Kidney (tissue), 14 donors: ENCODE measurements around the gene LCLAT1. TPM values are rescaled to one million over a fixed set of nuclear protein-coding genes. Genes with fewer than 3 reads are reported as not detected.
A peak's percentile ranks its signal among the peaks of the same experiment; 100 is the strongest.

ENCODE experiments used
- DNase-seq, 5 donors: peaks; one replicate each; pipeline ENCODE4 v3.0.0-alpha.2; 2013 to 2020
- FAIRE-seq: peaks from 2 replicates; lab custom pipeline; 2012; peaks lifted over from hg19 to GRCh38; lab: Jason Lieb, UNC
- H3K27ac ChIP-seq, 2 donors: one replicate each; pipeline ENCODE4 v1.7.0; 2013; ENCODE audit warnings: low read depth in 2 of 2, low read length in 2 of 2, inconsistent platforms in 1 of 2
- H3K27me3 ChIP-seq: one replicate; pipeline ENCODE4 v1.7.1; 2013; ENCODE audit warnings: low read length, inconsistent platforms; ENCODE audit not compliant: control insufficient read depth, insufficient read depth
- H3K36me3 ChIP-seq, 3 donors: one replicate each; pipeline versions ENCODE4 v1.7.0 to v1.7.1; 2013; ENCODE audit warnings: low read length in 3 of 3, control low read depth in 1 of 3, inconsistent platforms in 1 of 3; ENCODE audit not compliant: insufficient read depth in 3 of 3, control insufficient read depth in 2 of 3
- H3K4me1 ChIP-seq, 3 donors: one replicate each; pipeline versions ENCODE4 v1.7.0 to v1.7.1; 2013; ENCODE audit warnings: low read length in 3 of 3, inconsistent platforms in 1 of 3, low read depth in 1 of 3; ENCODE audit not compliant: control insufficient read depth in 2 of 3, insufficient read depth in 2 of 3
- H3K4me3 ChIP-seq, 3 donors: one replicate each; pipeline versions ENCODE4 v1.7.0 to v1.8.1; 2013; ENCODE audit warnings: low read length in 3 of 3, control low read depth in 1 of 3, inconsistent platforms in 1 of 3
- H3K9ac ChIP-seq, 3 donors: one replicate each; pipeline versions ENCODE4 v1.7.0 to v1.7.1; 2013; ENCODE audit warnings: low read length in 3 of 3, control low read depth in 1 of 3, inconsistent platforms in 1 of 3
- H3K9me3 ChIP-seq, 3 donors: one replicate each; pipeline versions ENCODE4 v1.7.0 to v1.7.1; 2013; ENCODE audit warnings: low read length in 3 of 3, control low read depth in 1 of 3, inconsistent platforms in 1 of 3; ENCODE audit not compliant: control insufficient read depth in 2 of 3, insufficient read depth in 1 of 3
- CTCF ChIP-seq: IDR thresholded peaks from 3 replicates; pipeline ENCODE4 v1.5.1; 2012; ENCODE audit warnings: mild to moderate bottlenecking, moderate library complexity, borderline replicate concordance; ENCODE audit not compliant: insufficient read depth; ENCODE audit errors: extremely low read depth
- intact Hi-C: fragments of 100-400 bp; cut with DNase I; formaldehyde crosslinking; loops from one replicate; pipeline ENCODE4 v1.11.1; 2022
- polyA plus RNA-seq: library from polyadenylated mRNA; stranded (reverse); fragments of 350-450 nt; fragmentation: Illumina TruSeq; extraction: RNeasy Lipid Tissue Mini Kit (QIAGEN cat#74804); gene quantifications from one replicate; pipeline ENCODE4 v1.2.3, GENCODE V29; 2014; ENCODE audit warnings: low read depth, low replicate concordance; ENCODE audit not compliant: insufficient read depth
- total RNA-seq: library from RNA; stranded (reverse); fragmentation: NEBNext Ultra II Directional; extraction: Animal tissue kit (Norgen Biotek cat#: 25700); gene quantifications from one replicate; pipeline ENCODE4 v1.2.1, GENCODE V29; 2021
- donor health status: control.
- donor health status: control.
- donor health status: control.
- donor health status: control.
- donor health status: control.
- donor health status: DM: yes; HTN: yes; CAD: no.
- donor health status: Normal renal cell carcinoma (clear cell type).

Gene LCLAT1
- total and polyA plus RNA-seq, 2 donors from 2014 or later = 5.6 to 19.4 TPM

- no peaks in the 10 kb centered on the region for H3K9me3 ChIP-seq
- no peaks in the 10 kb centered on the region for H3K27me3 ChIP-seq
- TF ChIP-seq CTCF = no peak
- no peak overlapping the region for H3K27ac ChIP-seq
- DNase-seq (no peak), FAIRE-seq (no peak)
- no peak overlapping the region for H3K4me3 ChIP-seq
- H3K4me1 ChIP-seq = no peaks in the 10 kb centered on the region
- no peak overlapping the region for H3K9ac ChIP-seq
- intact Hi-C loops = no loop called here
- H3K36me3 ChIP-seq = peaks cover 3 to 8% (median 7%) of the 10 kb centered on the region in 3 donors
These were observed 83.3 kb downstream of the LCLAT1 start for GRCh38 chr2:30530346-30530745.

GRCh38 chr2:30541680-30542079 is 94.6 kb downstream of the LCLAT1 start:
- DNase-seq = no peak
- intact Hi-C loops = no loop called here
- Histone ChIP-seq H3K27me3 (no peaks in the 10 kb centered on the region), H3K4me1 (peaks cover 2 to 4% (median 3%) of the 10 kb centered on the region in 3 donors), H3K4me3 (no peak overlapping the region), H3K36me3 (no peaks in the 10 kb centered on the region), H3K9ac (no peak overlapping the region), H3K27ac (no peak overlapping the region), H3K9me3 (no peaks in the 10 kb centered on the region)
- TF ChIP-seq CTCF = no peak
- no peak for FAIRE-seq

GRCh38 chr2:30545875-30546274 is 98.8 kb downstream of the LCLAT1 start:
- FAIRE-seq = no peak

More at GRCh38 chr2:30545875-30546274, 98.8 kb downstream of the LCLAT1 start:
- H3K27me3 ChIP-seq = no peaks in the 10 kb centered on the region
- peak in 1 of 5 donors; percentile 19 for DNase-seq
- intact Hi-C loops = no loop called here
- no peak overlapping the region for H3K9ac ChIP-seq
- no peaks in the 10 kb centered on the region for H3K36me3 ChIP-seq
- H3K4me1 ChIP-seq = peaks cover 2 to 4% (median 3%) of the 10 kb centered on the region in 3 donors
- no peak overlapping the region for H3K4me3 ChIP-seq
- no peak overlapping the region for H3K27ac ChIP-seq
- TF ChIP-seq CTCF = no peak
- H3K9me3 ChIP-seq = no peaks in the 10 kb centered on the region
